Osteoblast (primary cell): ENCODE data around the gene DAB2IP. TPM values are rescaled to one million over a fixed set of nuclear protein-coding genes. Genes with fewer than 3 reads are reported as not detected.
A peak's percentile ranks its signal among the peaks of the same experiment; 100 is the strongest.

Source experiments
- DNase-seq: peaks from one replicate; pipeline ENCODE4 v3.0.0; 2011; ENCODE audit warnings: low spot score, mixed read lengths; ENCODE audit not compliant: insufficient read length; ENCODE audit errors: missing footprints
- H2AFZ ChIP-seq: 2 replicates; pipeline ENCODE4 v1.6.0; 2011; ENCODE audit warnings: mild to moderate bottlenecking, low read length
- H3K27ac ChIP-seq: 2 replicates; pipeline ENCODE4 v1.5.1; 2011; ENCODE audit warnings: mild to moderate bottlenecking, low read depth, low read length, moderate library complexity
- H3K27me3 ChIP-seq: 2 replicates; pipeline ENCODE4 v1.6.0; 2012; ENCODE audit warnings: mild to moderate bottlenecking, control low read depth, inconsistent platforms, low read length, moderate library complexity; ENCODE audit not compliant: insufficient read depth
- H3K36me3 ChIP-seq: 2 replicates; pipeline ENCODE4 v1.5.1; 2011; ENCODE audit warnings: mild to moderate bottlenecking, low read length, control low read depth, moderate library complexity; ENCODE audit not compliant: insufficient read depth
- H3K4me1 ChIP-seq: 2 replicates; pipeline ENCODE4 v1.5.1; 2011; ENCODE audit warnings: mild to moderate bottlenecking, low read length, control low read depth, moderate library complexity; ENCODE audit not compliant: insufficient read depth
- H3K4me2 ChIP-seq: 2 replicates; pipeline ENCODE4 v1.6.0; 2011; ENCODE audit warnings: mild to moderate bottlenecking, low read length; ENCODE audit not compliant: insufficient read depth
- H3K4me3 ChIP-seq: fragments of 200-600 bp; sonication (generic); 3 replicates; pipeline ENCODE4 v1.5.1; 2012; ENCODE audit warnings: mild to moderate bottlenecking, low read length, inconsistent platforms; ENCODE audit not compliant: insufficient read depth
- H3K79me2 ChIP-seq: 2 replicates; pipeline ENCODE4 v1.6.0; 2012; ENCODE audit warnings: mild to moderate bottlenecking, low read length, control low read depth, inconsistent platforms; ENCODE audit not compliant: insufficient read depth
- H3K9me3 ChIP-seq: 2 replicates; pipeline ENCODE4 v1.5.1; 2011; ENCODE audit warnings: low read depth, low read length, control low read depth
- H4K20me1 ChIP-seq: 2 replicates; pipeline ENCODE4 v1.6.0; 2012; ENCODE audit warnings: mild to moderate bottlenecking, low read length, control low read depth; ENCODE audit not compliant: insufficient read depth
- total RNA-seq: library from RNA; depleted of rRNA; stranded (reverse); fragments of >200 nt; gene quantifications from 2 replicates; pipeline ENCODE4 v1.2.3, GENCODE V29; 2012
- TF ChIP-seq, protein P1 (sequence below): IDR thresholded peaks from 2 replicates; pipeline ENCODE4 v1.5.1; 2011; ENCODE audit warnings: mild to moderate bottlenecking, low read depth, low read length, moderate library complexity; ENCODE audit errors: extremely low read depth

DAB2IP gene
- total RNA-seq, 1 donor = 60.8 TPM

DNA sequence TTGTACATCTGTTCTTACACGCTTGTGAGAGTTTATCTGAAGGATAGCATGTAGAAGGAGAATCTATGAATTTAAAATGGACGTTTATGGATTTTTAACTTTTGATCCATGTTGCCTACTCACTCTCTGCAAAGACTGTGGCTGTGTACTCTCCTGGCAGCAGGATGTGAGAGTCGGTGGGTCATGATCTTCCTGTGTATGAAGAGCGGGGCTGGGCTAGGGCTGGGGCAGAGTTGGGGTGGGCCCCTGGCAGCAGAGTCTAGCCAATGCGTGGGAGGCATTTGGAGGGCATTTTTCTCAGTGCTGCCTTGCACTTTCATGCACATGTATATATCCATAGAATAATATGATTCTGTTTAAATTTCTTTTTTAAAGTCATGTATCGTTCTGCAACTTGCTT, 24.0 kb upstream of the DAB2IP start:
- Histone ChIP-seq H3K27me3 (peaks cover 9% of the 10 kb centered on the region), H2AFZ (no peak overlapping the region), H3K36me3 (no peaks in the 10 kb centered on the region), H3K79me2 (no peaks in the 10 kb centered on the region), H3K4me2 (no peak overlapping the region), H3K4me3 (no peak overlapping the region), H3K9me3 (no peaks in the 10 kb centered on the region), H3K27ac (no peak overlapping the region), H3K4me1 (no peaks in the 10 kb centered on the region), H4K20me1 (no peaks in the 10 kb centered on the region)
- TF ChIP-seq, protein P1, sequence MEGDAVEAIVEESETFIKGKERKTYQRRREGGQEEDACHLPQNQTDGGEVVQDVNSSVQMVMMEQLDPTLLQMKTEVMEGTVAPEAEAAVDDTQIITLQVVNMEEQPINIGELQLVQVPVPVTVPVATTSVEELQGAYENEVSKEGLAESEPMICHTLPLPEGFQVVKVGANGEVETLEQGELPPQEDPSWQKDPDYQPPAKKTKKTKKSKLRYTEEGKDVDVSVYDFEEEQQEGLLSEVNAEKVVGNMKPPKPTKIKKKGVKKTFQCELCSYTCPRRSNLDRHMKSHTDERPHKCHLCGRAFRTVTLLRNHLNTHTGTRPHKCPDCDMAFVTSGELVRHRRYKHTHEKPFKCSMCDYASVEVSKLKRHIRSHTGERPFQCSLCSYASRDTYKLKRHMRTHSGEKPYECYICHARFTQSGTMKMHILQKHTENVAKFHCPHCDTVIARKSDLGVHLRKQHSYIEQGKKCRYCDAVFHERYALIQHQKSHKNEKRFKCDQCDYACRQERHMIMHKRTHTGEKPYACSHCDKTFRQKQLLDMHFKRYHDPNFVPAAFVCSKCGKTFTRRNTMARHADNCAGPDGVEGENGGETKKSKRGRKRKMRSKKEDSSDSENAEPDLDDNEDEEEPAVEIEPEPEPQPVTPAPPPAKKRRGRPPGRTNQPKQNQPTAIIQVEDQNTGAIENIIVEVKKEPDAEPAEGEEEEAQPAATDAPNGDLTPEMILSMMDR = no peak
- DNase-seq = no peak

DNA sequence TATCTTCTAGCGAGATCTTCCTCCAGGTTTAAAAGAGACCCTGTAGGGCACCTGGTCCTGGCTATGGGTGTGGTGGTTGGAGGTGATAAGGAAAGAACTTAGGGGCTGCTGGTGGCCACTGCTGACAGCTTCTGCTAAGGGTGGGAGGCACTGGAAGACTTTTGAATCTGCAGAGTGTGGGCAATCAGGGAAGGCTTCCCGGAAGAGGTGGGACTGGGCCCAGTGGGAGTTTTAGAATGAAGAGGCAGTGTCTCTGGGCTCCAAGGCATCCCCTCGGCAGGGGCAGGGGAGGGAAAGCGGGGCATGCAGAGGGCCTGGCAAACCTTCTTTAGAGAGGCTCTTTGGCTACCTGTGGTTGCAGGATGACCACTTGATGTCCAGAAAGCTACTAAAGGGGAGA, 23.0 kb upstream of the DAB2IP start:
- no peak overlapping the region for H3K4me2 ChIP-seq
- H4K20me1 ChIP-seq = no peaks in the 10 kb centered on the region
- H3K27ac ChIP-seq = no peak overlapping the region
- H3K36me3 ChIP-seq = no peaks in the 10 kb centered on the region
- H3K9me3 ChIP-seq = no peaks in the 10 kb centered on the region
- no peaks in the 10 kb centered on the region for H3K79me2 ChIP-seq
- H2AFZ ChIP-seq = no peak overlapping the region
- TF ChIP-seq, protein P1 = no peak
- H3K4me3 ChIP-seq = no peak overlapping the region
- no peak for DNase-seq
- H3K4me1 ChIP-seq = no peaks in the 10 kb centered on the region
- peaks cover 9% of the 10 kb centered on the region for H3K27me3 ChIP-seq

DNA sequence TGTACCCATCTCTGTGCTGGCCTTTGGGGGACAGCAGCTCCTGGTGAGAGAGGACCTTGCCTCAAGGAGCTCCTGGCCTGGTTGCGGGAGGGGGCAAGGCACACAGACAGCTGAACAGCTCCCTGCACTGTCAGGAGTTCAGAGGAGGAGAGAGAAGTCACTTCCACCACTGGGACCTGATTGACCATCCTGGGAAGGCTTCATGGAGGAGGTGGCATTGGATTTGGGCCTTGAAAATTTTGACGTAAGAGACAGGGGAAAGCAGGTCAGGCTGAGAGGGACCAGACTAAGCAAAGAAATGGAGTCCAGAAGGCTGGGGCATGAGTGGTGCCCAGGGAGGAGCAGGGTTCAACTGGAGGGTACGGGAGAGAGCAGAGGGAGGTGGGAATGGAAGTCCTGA, 20.3 kb upstream of the DAB2IP start:
- Histone ChIP-seq H3K4me3 (no peak overlapping the region), H3K36me3 (no peaks in the 10 kb centered on the region)
- TF ChIP-seq, protein P1 = no peak

DNA sequence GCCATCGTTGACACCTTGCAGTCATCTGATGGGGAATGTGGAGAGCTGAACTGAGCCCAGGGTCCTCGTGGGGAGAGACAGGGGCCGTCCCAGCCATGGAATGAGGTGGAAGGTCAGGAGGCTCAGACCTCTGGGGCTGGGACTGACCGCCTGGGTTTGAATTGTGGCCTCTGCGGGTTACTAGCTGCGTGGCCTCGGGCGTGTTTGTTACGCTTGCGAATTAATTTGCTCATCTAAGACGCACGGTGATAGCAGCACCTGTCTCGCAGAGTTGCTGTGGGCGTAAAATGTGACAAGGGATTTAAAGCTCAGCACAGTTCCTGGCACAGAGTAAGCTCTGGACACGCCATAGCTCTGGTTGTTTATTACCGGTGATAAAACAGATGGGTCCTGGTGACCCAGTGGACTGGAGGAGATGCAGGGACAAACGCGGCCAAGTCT, 19.4 kb upstream of the DAB2IP start:
- Histone ChIP-seq H3K9me3 (no peaks in the 10 kb centered on the region), H3K27me3 (peaks cover 8% of the 10 kb centered on the region), H3K27ac (no peak overlapping the region), H3K4me3 (no peak overlapping the region), H3K79me2 (no peaks in the 10 kb centered on the region), H3K4me2 (no peak overlapping the region), H3K36me3 (no peaks in the 10 kb centered on the region), H4K20me1 (no peaks in the 10 kb centered on the region), H2AFZ (no peak overlapping the region), H3K4me1 (no peaks in the 10 kb centered on the region)
- TF ChIP-seq, protein P1 = no peak
- DNase-seq = no peak

More for the DNA sequence above, 20.3 kb upstream of the DAB2IP start:
- Histone ChIP-seq H3K4me2 (no peak overlapping the region), H3K79me2 (no peaks in the 10 kb centered on the region), H4K20me1 (no peaks in the 10 kb centered on the region), H3K27ac (no peak overlapping the region), H3K9me3 (no peaks in the 10 kb centered on the region), H2AFZ (no peak overlapping the region), H3K27me3 (peaks cover 6% of the 10 kb centered on the region), H3K4me1 (no peaks in the 10 kb centered on the region)
- peak; percentile 74 for DNase-seq
